T1000 (cell line): Measurements from ENCODE around the gene OR51D1.

Experiments
- DNase-seq: peaks from one replicate; lab custom pipeline; 2025; ENCODE audit warnings: mixed read lengths; lab: John Stamatoyannopoulos, UW

OR51D1 gene

GRCh38 chr11:4645974-4646373 is 8.7 kb downstream of the OR51D1 start:
- no peak for DNase-seq

GRCh38 chr11:4647766-4648165 is 10.5 kb downstream of the OR51D1 start:
- no peak for DNase-seq

GRCh38 chr11:4654635-4655369 is 17.5 kb downstream of the OR51D1 start:
- DNase-seq, result no peak

- no peak for DNase-seq
Measured at GRCh38 chr11:4658629-4659445, 21.6 kb downstream of the OR51D1 start.

- no peak for DNase-seq
Measured at GRCh38 chr11:4662876-4663275, 25.6 kb downstream of the OR51D1 start.

- no peak for DNase-seq
Measured at GRCh38 chr11:4664183-4664582, 26.9 kb downstream of the OR51D1 start.

GRCh38 chr11:4664786-4665185 is 27.5 kb downstream of the OR51D1 start:
- DNase-seq, result no peak

- DNase-seq, result no peak
Measured at GRCh38 chr11:4665424-4665823, 28.1 kb downstream of the OR51D1 start.

GRCh38 chr11:4671741-4672140 is 34.5 kb downstream of the OR51D1 start:
- DNase-seq, result no peak

- DNase-seq, result no peak
Measured at GRCh38 chr11:4672470-4672869, 35.2 kb downstream of the OR51D1 start.

GRCh38 chr11:4673781-4674180 is 36.5 kb downstream of the OR51D1 start:
- no peak for DNase-seq

GRCh38 chr11:4677948-4678347 is 40.7 kb downstream of the OR51D1 start:
- no peak for DNase-seq

GRCh38 chr11:4680341-4680740 is 43.1 kb downstream of the OR51D1 start:
- no peak for DNase-seq

- no peak for DNase-seq
Measured at GRCh38 chr11:4682623-4683419, 45.5 kb downstream of the OR51D1 start.

GRCh38 chr11:4684631-4685285 is 47.5 kb downstream of the OR51D1 start:
- no peak for DNase-seq
